H9 (cell line): ENCODE measurements around the gene RASSF7. TPM values are rescaled to one million over a fixed set of nuclear protein-coding genes. Genes with fewer than 3 reads are reported as not detected.

Experiments
- DNase-seq: peaks from one replicate; pipeline ENCODE4 v3.0.0-alpha.2; 2017
- H2AFZ ChIP-seq: one replicate; pipeline ENCODE4 v1.6.1; 2013; ENCODE audit warnings: mild to moderate bottlenecking, low read length, control low read depth, moderate library complexity
- H2AK5ac ChIP-seq: 2 replicates; pipeline ENCODE4 v1.6.1; 2013; ENCODE audit warnings: low read length, control low read depth, mixed read lengths; ENCODE audit not compliant: insufficient read length
- H2BK120ac ChIP-seq: one replicate; pipeline ENCODE4 v1.6.1; 2013; ENCODE audit warnings: low read depth, mild to moderate bottlenecking, low read length, control low read depth, inconsistent platforms; ENCODE audit not compliant: poor library complexity, severe bottlenecking
- H2BK12ac ChIP-seq: 2 replicates; pipeline ENCODE4 v1.6.1; 2013; ENCODE audit warnings: low read length, control low read depth, mixed read lengths, low read depth; ENCODE audit not compliant: insufficient read length
- H2BK15ac ChIP-seq: 2 replicates; pipeline ENCODE4 v1.6.1; 2013; ENCODE audit warnings: low read depth, low read length, control low read depth
- H2BK20ac ChIP-seq: one replicate; pipeline ENCODE4 v1.6.1; 2013; ENCODE audit warnings: low read depth, mild to moderate bottlenecking, low read length, control low read depth, inconsistent platforms; ENCODE audit not compliant: poor library complexity, severe bottlenecking
- H2BK5ac ChIP-seq: 2 replicates; pipeline ENCODE4 v1.6.1; 2013; ENCODE audit warnings: low read length, control low read depth, mixed read lengths; ENCODE audit not compliant: insufficient read length
- H3K14ac ChIP-seq: 2 replicates; pipeline ENCODE4 v1.6.1; 2013; ENCODE audit warnings: low read length, control low read depth; ENCODE audit not compliant: insufficient read depth
- H3K18ac ChIP-seq: 2 replicates; pipeline ENCODE4 v1.6.1; 2013; ENCODE audit warnings: low read depth, mild to moderate bottlenecking, mixed read lengths, low read length, control low read depth; ENCODE audit not compliant: insufficient read length
- H3K23ac ChIP-seq: 2 replicates; pipeline ENCODE4 v1.6.1; 2013; ENCODE audit warnings: low read length, control low read depth, mixed read lengths, low read depth; ENCODE audit not compliant: insufficient read length
- H3K23me2 ChIP-seq: 2 replicates; pipeline ENCODE4 v1.6.1; 2013; ENCODE audit warnings: low read depth, mild to moderate bottlenecking, mixed read lengths, low read length, control low read depth; ENCODE audit not compliant: insufficient read length, poor library complexity, severe bottlenecking
- H3K27ac ChIP-seq: 2 replicates; pipeline ENCODE4 v1.5.1; 2013; ENCODE audit warnings: low read length, control low read depth, mixed read lengths, low read depth; ENCODE audit not compliant: insufficient read length
- H3K27me3 ChIP-seq: 2 replicates; pipeline ENCODE4 v1.6.1; 2013; ENCODE audit warnings: low read length, control low read depth, inconsistent platforms; ENCODE audit not compliant: insufficient read depth
- H3K4ac ChIP-seq: 2 replicates; pipeline ENCODE4 v1.6.1; 2013; ENCODE audit warnings: low read depth, mild to moderate bottlenecking, control low read depth, inconsistent platforms, low read length, moderate library complexity
- H3K4me1 ChIP-seq: 2 replicates; pipeline ENCODE4 v1.6.1; 2013; ENCODE audit warnings: low read length, control low read depth, inconsistent platforms; ENCODE audit not compliant: insufficient read depth
- H3K4me2 ChIP-seq: 2 replicates; pipeline ENCODE4 v1.6.1; 2013; ENCODE audit warnings: low read length, control low read depth, mixed read lengths; ENCODE audit not compliant: insufficient read length, insufficient read depth
- H3K56ac ChIP-seq: 2 replicates; pipeline ENCODE4 v1.6.1; 2013; ENCODE audit warnings: low read depth, mild to moderate bottlenecking, mixed read lengths, low read length, control low read depth; ENCODE audit not compliant: insufficient read length
- H3K79me1 ChIP-seq: 2 replicates; pipeline ENCODE4 v1.6.1; 2013; ENCODE audit warnings: low read depth, mild to moderate bottlenecking, moderate library complexity, low read length, control low read depth, inconsistent platforms; ENCODE audit not compliant: insufficient read depth, poor library complexity, severe bottlenecking
- H3K79me2 ChIP-seq: 2 replicates; pipeline ENCODE4 v1.6.1; 2013; ENCODE audit warnings: low read length, control low read depth, inconsistent platforms; ENCODE audit not compliant: insufficient read depth
- H3K9ac ChIP-seq: 2 replicates; pipeline ENCODE4 v1.6.1; 2013; ENCODE audit warnings: low read length, control low read depth, mixed read lengths; ENCODE audit not compliant: insufficient read length; ENCODE audit errors: extremely low read depth
- H3K9me3 ChIP-seq: one replicate; pipeline ENCODE4 v1.6.1; 2013; ENCODE audit warnings: low read depth, low read length, inconsistent platforms; ENCODE audit not compliant: control insufficient read depth
- H3T11ph ChIP-seq: one replicate; pipeline ENCODE4 v1.6.1; 2013; ENCODE audit warnings: mild to moderate bottlenecking, low read length, control low read depth, inconsistent platforms
- H4K20me1 ChIP-seq: one replicate; pipeline ENCODE4 v1.6.1; 2013; ENCODE audit not compliant: control insufficient read depth, insufficient read length, insufficient read depth
- H4K5ac ChIP-seq: 2 replicates; pipeline ENCODE4 v1.6.1; 2013; ENCODE audit warnings: low read depth, mild to moderate bottlenecking, mixed read lengths, low read length, control low read depth; ENCODE audit not compliant: insufficient read length
- H4K8ac ChIP-seq: replicated peaks from 2 replicates; pipeline ENCODE4 v1.6.1; 2013; ENCODE audit warnings: low read length, control low read depth, mixed read lengths, low read depth; ENCODE audit not compliant: insufficient read length
- H4K91ac ChIP-seq: 2 replicates; pipeline ENCODE4 v1.6.1; 2013; ENCODE audit warnings: low read depth, mild to moderate bottlenecking, moderate library complexity, mixed read lengths, low read length, control low read depth; ENCODE audit not compliant: insufficient read length
- H3K27ac Mint-ChIP-seq, 3 experiments: 2 replicates in 2 of 3; 3 replicates in 1 of 3; pipeline ENCODE4 v1.8.0; 2020 to 2021; ENCODE audit warnings: mixed read lengths in 3 of 3, mild to moderate bottlenecking in 1 of 3, moderate library complexity in 1 of 3
- H3K27me3 Mint-ChIP-seq: 2 replicates; pipeline ENCODE4 v1.8.0; 2021; ENCODE audit warnings: low read depth, mild to moderate bottlenecking, moderate library complexity, mixed read lengths
- H3K36me3 Mint-ChIP-seq, 3 experiments: 2 replicates in 2 of 3; 3 replicates in 1 of 3; pipeline ENCODE4 v1.8.0; 2020 to 2021; ENCODE audit warnings: low read depth in 3 of 3, mixed read lengths in 3 of 3; ENCODE audit not compliant: insufficient read depth in 1 of 3
- H3K4me1 Mint-ChIP-seq, 2 experiments: 2 replicates each; pipeline ENCODE4 v1.8.0; 2020; ENCODE audit warnings: mixed read lengths in 2 of 2
- H3K4me3 Mint-ChIP-seq, 2 experiments: 2 replicates in 1 of 2; 3 replicates in 1 of 2; pipeline ENCODE4 v1.8.0; 2020 to 2021; ENCODE audit warnings: mild to moderate bottlenecking in 2 of 2, mixed read lengths in 2 of 2, moderate library complexity in 1 of 2
- H3K9me3 Mint-ChIP-seq, 2 experiments: 2 replicates in 1 of 2; 3 replicates in 1 of 2; pipeline ENCODE4 v1.8.0; 2020; ENCODE audit warnings: mild to moderate bottlenecking in 2 of 2, mixed read lengths in 2 of 2, moderate library complexity in 1 of 2
- WGBS: extraction: QIAGEN DNeasy Blood & Tissue Kit; methylation state at CpG from one replicate; pipeline ENCODE4 v1.1.7; 2013; ENCODE audit warnings: missing lambda C conversion rate, low lambda C conversion rate, mixed read lengths; ENCODE audit not compliant: insufficient read length; ENCODE audit errors: extremely low coverage; 5-methylcytosine and 5-hydroxymethylcytosine counted together
- total RNA-seq: library from RNA; stranded (reverse); gene quantifications from 2 replicates; pipeline ENCODE4 v1.2.1, GENCODE V29; 2021
- TF ChIP-seq, protein P1 (sequence below): fragments of 200-600 bp; sonication (generic); conservative IDR thresholded peaks from 3 replicates; pipeline ENCODE4 v1.8.0; 2021; ENCODE audit warnings: antibody characterized with exemption, mild to moderate bottlenecking

Gene RASSF7
- total RNA-seq, 1 experiment from 2014 or later: 26.3 TPM

DNA sequence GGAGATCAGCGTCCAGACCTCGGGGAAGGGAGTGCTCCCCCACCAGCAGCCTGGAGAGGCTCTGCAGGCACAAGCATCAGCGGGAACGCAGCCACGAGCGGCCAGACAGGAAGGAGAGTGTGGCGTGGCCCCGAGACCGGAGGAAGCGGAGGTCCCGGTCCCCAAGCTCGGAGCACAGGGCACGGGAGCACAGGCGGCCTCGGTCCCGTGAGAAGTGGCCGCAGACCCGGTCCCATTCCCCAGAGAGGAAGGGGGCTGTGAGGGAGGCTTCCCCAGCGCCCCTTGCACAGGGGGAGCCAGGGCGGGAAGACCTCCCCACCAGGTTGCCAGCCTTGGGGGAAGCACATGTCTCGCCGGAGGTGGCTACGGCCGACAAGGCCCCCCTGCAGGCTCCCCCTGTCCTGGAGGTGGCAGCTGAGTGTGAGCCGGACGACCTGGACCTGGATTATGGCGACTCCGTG, 48.1 kb downstream of the RASSF7 start:
- Histone ChIP-seq H3K4me2 (no peak overlapping the region), H3K18ac (no peak overlapping the region), H2AK5ac (no peak overlapping the region), H3K23ac (no peak overlapping the region), H4K91ac (no peak overlapping the region), H4K20me1 (peaks cover 3% of the 10 kb centered on the region), H3K79me2 (no peaks in the 10 kb centered on the region), H2BK15ac (no peak overlapping the region), H2BK12ac (no peak overlapping the region), H3K27me3 (no peaks in the 10 kb centered on the region), H3K23me2 (no peaks in the 10 kb centered on the region), H4K5ac (no peak overlapping the region), H3T11ph (no peak overlapping the region), H2BK5ac (no peak overlapping the region), H3K9ac (no peak overlapping the region), H3K56ac (no peak overlapping the region), H4K8ac (no peak overlapping the region), H3K14ac (no peak overlapping the region; the same call in 1 of the 2 replicates), H3K9me3 (no peaks in the 10 kb centered on the region), H2BK20ac (no peak overlapping the region), H2AFZ (no peak overlapping the region), H2BK120ac (no peak overlapping the region), H3K79me1 (no peaks in the 10 kb centered on the region), H3K27ac (no peak overlapping the region), H3K4me1 (no peaks in the 10 kb centered on the region), H3K4ac (no peak overlapping the region)
- Mint-ChIP-seq H3K27me3 (no peaks in the 10 kb centered on the region), H3K9me3 (no peaks in the 10 kb centered on the region), H3K27ac (peak overlapping the region in 1 of 3 experiments; percentile 84; a peak in 2 of 7 replicates), H3K4me1 (peaks cover 3 to 4% of the 10 kb centered on the region in 2 experiments; a peak in 1 of 4 replicates), H3K36me3 (peaks cover 27 to 72% (median 66%) of the 10 kb centered on the region in 3 experiments), H3K4me3 (no peak overlapping the region)
- TF ChIP-seq, protein P1, sequence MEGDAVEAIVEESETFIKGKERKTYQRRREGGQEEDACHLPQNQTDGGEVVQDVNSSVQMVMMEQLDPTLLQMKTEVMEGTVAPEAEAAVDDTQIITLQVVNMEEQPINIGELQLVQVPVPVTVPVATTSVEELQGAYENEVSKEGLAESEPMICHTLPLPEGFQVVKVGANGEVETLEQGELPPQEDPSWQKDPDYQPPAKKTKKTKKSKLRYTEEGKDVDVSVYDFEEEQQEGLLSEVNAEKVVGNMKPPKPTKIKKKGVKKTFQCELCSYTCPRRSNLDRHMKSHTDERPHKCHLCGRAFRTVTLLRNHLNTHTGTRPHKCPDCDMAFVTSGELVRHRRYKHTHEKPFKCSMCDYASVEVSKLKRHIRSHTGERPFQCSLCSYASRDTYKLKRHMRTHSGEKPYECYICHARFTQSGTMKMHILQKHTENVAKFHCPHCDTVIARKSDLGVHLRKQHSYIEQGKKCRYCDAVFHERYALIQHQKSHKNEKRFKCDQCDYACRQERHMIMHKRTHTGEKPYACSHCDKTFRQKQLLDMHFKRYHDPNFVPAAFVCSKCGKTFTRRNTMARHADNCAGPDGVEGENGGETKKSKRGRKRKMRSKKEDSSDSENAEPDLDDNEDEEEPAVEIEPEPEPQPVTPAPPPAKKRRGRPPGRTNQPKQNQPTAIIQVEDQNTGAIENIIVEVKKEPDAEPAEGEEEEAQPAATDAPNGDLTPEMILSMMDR: no peak
- WGBS: no CpG with 5 or more reads among the region's 28 CpGs
- DNase-seq: no peak
